Measurements from ENCODE around the gene ENTPD6.

DNA sequence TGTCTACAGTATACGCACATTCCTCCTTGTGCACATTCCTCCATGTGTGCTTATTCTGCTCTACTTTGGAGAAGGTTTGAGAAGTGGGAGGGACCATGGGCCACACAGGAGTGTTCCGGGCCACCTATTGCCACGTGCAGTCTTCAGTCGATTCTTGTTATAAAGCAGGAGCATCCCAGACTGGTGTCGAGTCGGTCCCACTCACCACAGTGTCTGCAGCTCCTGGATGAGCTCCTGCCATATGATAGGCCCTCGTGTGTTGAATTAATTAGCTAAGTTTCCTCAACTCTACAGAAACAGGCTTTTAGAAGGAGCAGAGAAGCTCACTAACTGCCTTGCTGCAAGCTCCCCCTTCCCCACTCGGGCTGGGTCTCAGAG lies 22.6 kb downstream of the ENTPD6 start:
- TF ChIP-seq, protein P1, sequence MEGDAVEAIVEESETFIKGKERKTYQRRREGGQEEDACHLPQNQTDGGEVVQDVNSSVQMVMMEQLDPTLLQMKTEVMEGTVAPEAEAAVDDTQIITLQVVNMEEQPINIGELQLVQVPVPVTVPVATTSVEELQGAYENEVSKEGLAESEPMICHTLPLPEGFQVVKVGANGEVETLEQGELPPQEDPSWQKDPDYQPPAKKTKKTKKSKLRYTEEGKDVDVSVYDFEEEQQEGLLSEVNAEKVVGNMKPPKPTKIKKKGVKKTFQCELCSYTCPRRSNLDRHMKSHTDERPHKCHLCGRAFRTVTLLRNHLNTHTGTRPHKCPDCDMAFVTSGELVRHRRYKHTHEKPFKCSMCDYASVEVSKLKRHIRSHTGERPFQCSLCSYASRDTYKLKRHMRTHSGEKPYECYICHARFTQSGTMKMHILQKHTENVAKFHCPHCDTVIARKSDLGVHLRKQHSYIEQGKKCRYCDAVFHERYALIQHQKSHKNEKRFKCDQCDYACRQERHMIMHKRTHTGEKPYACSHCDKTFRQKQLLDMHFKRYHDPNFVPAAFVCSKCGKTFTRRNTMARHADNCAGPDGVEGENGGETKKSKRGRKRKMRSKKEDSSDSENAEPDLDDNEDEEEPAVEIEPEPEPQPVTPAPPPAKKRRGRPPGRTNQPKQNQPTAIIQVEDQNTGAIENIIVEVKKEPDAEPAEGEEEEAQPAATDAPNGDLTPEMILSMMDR (IDR thresholded peaks at IDR 0.05), result no peak
- TF ChIP-seq POLR2A (IDR thresholded peaks at IDR 0.05), result no peak

Measured in uterus (tissue), 2 donors.